ENCODE data around the gene TRIM29. TPM values are rescaled to one million over a fixed set of nuclear protein-coding genes. Genes with fewer than 3 reads are reported as not detected.

The TRIM29 gene
- total and polyA plus RNA-seq, 2 donors (not counting 1 experiment from before 2014, with no cell fraction given): not detected

- H3K79me2 ChIP-seq (ENCODE audit: control insufficient read depth, insufficient read depth, low read length): no peaks in the 10 kb centered on the region
- no peak overlapping the region for H3K4me2 ChIP-seq (ENCODE audit: extremely low read depth, insufficient read depth, low read length)
- no peak for TF ChIP-seq EZH2 (IDR thresholded peaks at IDR 0.05; ENCODE audit: low read length, missing control alignments)
- no peak for TF ChIP-seq CTCF (conservative IDR thresholded peaks at IDR 0.05 in 1 of 2, IDR thresholded peaks at IDR 0.05 in 1 of 2; ENCODE audit: low read depth in 1 of 2, low read length in 2 of 2)
- no peak overlapping the region for H3K4me3 ChIP-seq (replicated peaks in 1 of 4; ENCODE audit: control extremely low read depth in 1 of 4, insufficient read depth in 1 of 4, low read depth in 3 of 4, low read length in 4 of 4)
- H3K9me3 ChIP-seq (ENCODE audit: control insufficient read depth, insufficient read depth, low read depth, low read length): no peaks in the 10 kb centered on the region
- H3K4me1 ChIP-seq (ENCODE audit: control insufficient read depth, extremely low read depth, insufficient read depth, low read length): no peaks in the 10 kb centered on the region
- H3K36me3 ChIP-seq (ENCODE audit: control insufficient read depth, insufficient read depth, low read length): no peaks in the 10 kb centered on the region
- no peak overlapping the region for H3K9ac ChIP-seq (ENCODE audit: insufficient read depth, low read length)
- H2AFZ ChIP-seq (ENCODE audit: low read length): no peak overlapping the region
- no peak for DNase-seq (ENCODE audit: low read depth in 2 of 2)
- H3K27me3 ChIP-seq (ENCODE audit: control insufficient read depth, insufficient read depth, low read length): peaks cover 8% of the 10 kb centered on the region
- no peaks in the 10 kb centered on the region for H4K20me1 ChIP-seq (ENCODE audit: control insufficient read depth, extremely low read depth, insufficient read depth, low read length)
- H3K27ac ChIP-seq (ENCODE audit: insufficient read depth, low read length): no peak overlapping the region
Measured at GRCh38 chr11:120130176-120130980, 7.5 kb downstream of the TRIM29 start.

GRCh38 chr11:120129570-120129969 is 8.3 kb downstream of the TRIM29 start:
- Histone ChIP-seq H3K36me3 (ENCODE audit: control insufficient read depth, insufficient read depth, low read length) (no peaks in the 10 kb centered on the region), H3K4me1 (ENCODE audit: control insufficient read depth, extremely low read depth, insufficient read depth, low read length) (no peaks in the 10 kb centered on the region), H3K27ac (ENCODE audit: insufficient read depth, low read length) (no peak overlapping the region), H4K20me1 (ENCODE audit: control insufficient read depth, extremely low read depth, insufficient read depth, low read length) (no peaks in the 10 kb centered on the region), H3K9me3 (ENCODE audit: control insufficient read depth, insufficient read depth, low read depth, low read length) (no peaks in the 10 kb centered on the region), H3K4me2 (ENCODE audit: extremely low read depth, insufficient read depth, low read length) (no peak overlapping the region), H2AFZ (ENCODE audit: low read length) (no peak overlapping the region), H3K27me3 (ENCODE audit: control insufficient read depth, insufficient read depth, low read length) (peaks cover 8% of the 10 kb centered on the region), H3K79me2 (ENCODE audit: control insufficient read depth, insufficient read depth, low read length) (no peaks in the 10 kb centered on the region), H3K4me3 (replicated peaks in 1 of 4; ENCODE audit: control extremely low read depth in 1 of 4, insufficient read depth in 1 of 4, low read depth in 3 of 4, low read length in 4 of 4) (no peak overlapping the region), H3K9ac (ENCODE audit: insufficient read depth, low read length) (no peak overlapping the region)
- TF ChIP-seq CTCF (conservative IDR thresholded peaks at IDR 0.05 in 1 of 2, IDR thresholded peaks at IDR 0.05 in 1 of 2; ENCODE audit: low read depth in 1 of 2, low read length in 2 of 2): no peak
- no peak for TF ChIP-seq EZH2 (IDR thresholded peaks at IDR 0.05; ENCODE audit: low read length, missing control alignments)
- no peak for DNase-seq (ENCODE audit: low read depth in 2 of 2)

- no peak overlapping the region for H3K9ac ChIP-seq (ENCODE audit: insufficient read depth, low read length)
- no peaks in the 10 kb centered on the region for H3K79me2 ChIP-seq (ENCODE audit: control insufficient read depth, insufficient read depth, low read length)
- H3K4me2 ChIP-seq (ENCODE audit: extremely low read depth, insufficient read depth, low read length): no peak overlapping the region
- no peak overlapping the region for H3K27ac ChIP-seq (ENCODE audit: insufficient read depth, low read length)
- peaks cover 8% of the 10 kb centered on the region for H3K27me3 ChIP-seq (ENCODE audit: control insufficient read depth, insufficient read depth, low read length)
- no peaks in the 10 kb centered on the region for H4K20me1 ChIP-seq (ENCODE audit: control insufficient read depth, extremely low read depth, insufficient read depth, low read length)
- peak; percentile 5 to 75 for DNase-seq (ENCODE audit: low read depth in 2 of 2)
- no peaks in the 10 kb centered on the region for H3K9me3 ChIP-seq (ENCODE audit: control insufficient read depth, insufficient read depth, low read depth, low read length)
- no peak overlapping the region for H3K4me3 ChIP-seq (replicated peaks in 1 of 4; ENCODE audit: control extremely low read depth in 1 of 4, insufficient read depth in 1 of 4, low read depth in 3 of 4, low read length in 4 of 4)
- no peaks in the 10 kb centered on the region for H3K36me3 ChIP-seq (ENCODE audit: control insufficient read depth, insufficient read depth, low read length)
- no peak for TF ChIP-seq EZH2 (IDR thresholded peaks at IDR 0.05; ENCODE audit: low read length, missing control alignments)
- no peak for TF ChIP-seq CTCF (conservative IDR thresholded peaks at IDR 0.05 in 1 of 2, IDR thresholded peaks at IDR 0.05 in 1 of 2; ENCODE audit: low read depth in 1 of 2, low read length in 2 of 2)
- no peaks in the 10 kb centered on the region for H3K4me1 ChIP-seq (ENCODE audit: control insufficient read depth, extremely low read depth, insufficient read depth, low read length)
- H2AFZ ChIP-seq (ENCODE audit: low read length): no peak overlapping the region
Measured at GRCh38 chr11:120128392-120129119, 9.4 kb downstream of the TRIM29 start.
